Hepatocyte (in vitro differentiated cells): ENCODE measurements around the gene SLC22A15. TPM values are rescaled to one million over a fixed set of nuclear protein-coding genes. Genes with fewer than 3 reads are reported as not detected.

Experiments used
- DNase-seq: peaks from one replicate; pipeline ENCODE4 v3.0.0-alpha.2; 2016; ENCODE audit warnings: low spot score
- H2AFZ ChIP-seq: fragments of 200-600 bp; sonication (generic); 2 replicates; pipeline ENCODE4 v1.6.0; 2016; ENCODE audit warnings: antibody characterized with exemption, mild to moderate bottlenecking
- H3K27ac ChIP-seq: fragments of 200-600 bp; sonication (generic); 2 replicates; pipeline ENCODE4 v1.5.1; 2016; ENCODE audit warnings: mild to moderate bottlenecking
- H3K27me3 ChIP-seq: fragments of 200-600 bp; sonication (generic); 2 replicates; pipeline ENCODE4 v1.6.1; 2016
- H3K36me3 ChIP-seq: fragments of 200-600 bp; sonication (generic); replicated peaks from 2 replicates; pipeline ENCODE4 v1.5.1; 2016; ENCODE audit warnings: low read depth; ENCODE audit not compliant: insufficient read depth
- H3K4me1 ChIP-seq: fragments of 200-600 bp; sonication (generic); 2 replicates; pipeline ENCODE4 v1.5.1; 2016; ENCODE audit warnings: mild to moderate bottlenecking, moderate library complexity; ENCODE audit not compliant: insufficient read depth
- H3K4me2 ChIP-seq: fragments of 200-600 bp; sonication (generic); 2 replicates; pipeline ENCODE4 v1.6.0; 2016
- H3K4me3 ChIP-seq: fragments of 200-600 bp; sonication (generic); 2 replicates; pipeline ENCODE4 v1.5.1; 2016; ENCODE audit warnings: mild to moderate bottlenecking
- H3K79me2 ChIP-seq: fragments of 200-600 bp; sonication (generic); 2 replicates; pipeline ENCODE4 v1.6.0; 2017; ENCODE audit warnings: mild to moderate bottlenecking
- H3K9me2 ChIP-seq: fragments of 200-600 bp; sonication (generic); replicated peaks from 2 replicates; pipeline ENCODE4 v1.6.0; 2017; ENCODE audit warnings: mild to moderate bottlenecking; ENCODE audit not compliant: insufficient read depth
- H3K9me3 ChIP-seq: fragments of 200-600 bp; sonication (generic); 2 replicates; pipeline ENCODE4 v1.5.1; 2016; ENCODE audit warnings: low read depth, mild to moderate bottlenecking
- H4K20me1 ChIP-seq: fragments of 200-600 bp; sonication (generic); 2 replicates; pipeline ENCODE4 v1.6.0; 2016; ENCODE audit warnings: mild to moderate bottlenecking; ENCODE audit not compliant: insufficient read depth, poor library complexity, severe bottlenecking
- CTCF ChIP-seq: fragments of 200-600 bp; sonication (generic); IDR thresholded peaks from 2 replicates; pipeline ENCODE4 v1.5.1; 2016; ENCODE audit warnings: antibody characterized with exemption, mild to moderate bottlenecking; ENCODE audit not compliant: poor library complexity
- EZH2 ChIP-seq: fragments of 200-600 bp; sonication (generic); IDR thresholded peaks from 2 replicates; pipeline ENCODE4 v1.6.1; 2016; ENCODE audit warnings: antibody characterized with exemption, mild to moderate bottlenecking, borderline replicate concordance
- EZH2phosphoT487 ChIP-seq: fragments of 200-600 bp; sonication (generic); IDR thresholded peaks from one replicate; pipeline ENCODE4 v1.6.1; 2018; ENCODE audit warnings: antibody characterized with exemption, mild to moderate bottlenecking, low read depth, moderate library complexity; ENCODE audit not compliant: unreplicated experiment, severe bottlenecking
- WGBS: methylation state at CpG from one replicate; pipeline ENCODE4 v1.1.6; 2016; ENCODE audit warnings: low lambda C conversion rate; ENCODE audit errors: missing lambda C conversion rate; 5-methylcytosine and 5-hydroxymethylcytosine counted together
- polyA plus RNA-seq: library from polyadenylated mRNA; unstranded; fragments of >200 nt; fragmentation: Nextera tagmentation; extraction: Ambion mirVana; gene quantifications from 2 replicates; pipeline ENCODE4 v1.2.1, GENCODE V29; 2016
- total RNA-seq: library from RNA; depleted of rRNA; stranded (reverse); fragments of >200 nt; gene quantifications from 2 replicates; pipeline ENCODE4 v1.2.3, GENCODE V29; 2014

The SLC22A15 gene
- total and polyA plus RNA-seq, 2 experiments from 2014 or later, result 3.4 to 5.4 TPM

- Histone ChIP-seq H3K27me3 (no peaks in the 10 kb centered on the region), H3K9me2 (no peaks in the 10 kb centered on the region), H3K9me3 (no peaks in the 10 kb centered on the region), H3K4me2 (no peak overlapping the region), H3K4me3 (no peak overlapping the region), H4K20me1 (no peaks in the 10 kb centered on the region), H3K79me2 (no peaks in the 10 kb centered on the region), H3K27ac (no peak overlapping the region), H2AFZ (no peak overlapping the region), H3K36me3 (no peaks in the 10 kb centered on the region), H3K4me1 (no peaks in the 10 kb centered on the region)
- WGBS, result 75% methylated on average over 6 of the region's 6 CpGs
- DNase-seq, result no peak
- TF ChIP-seq EZH2, result no peak
- no peak for TF ChIP-seq EZH2phosphoT487
- no peak for TF ChIP-seq CTCF
These were observed 102.4 kb downstream of the SLC22A15 start for GRCh38 chr1:116078699-116079223.

GRCh38 chr1:116087628-116088027, 111.3 kb downstream of the SLC22A15 start:
- H3K36me3 ChIP-seq, result no peaks in the 10 kb centered on the region
- DNase-seq, result no peak
- no peaks in the 10 kb centered on the region for H3K9me2 ChIP-seq
- H3K27ac ChIP-seq, result no peak overlapping the region
- H4K20me1 ChIP-seq, result no peaks in the 10 kb centered on the region
- no peak overlapping the region for H3K4me3 ChIP-seq
- TF ChIP-seq EZH2phosphoT487, result no peak
- TF ChIP-seq EZH2, result no peak
- no peak for TF ChIP-seq CTCF
- H2AFZ ChIP-seq, result no peak overlapping the region
- H3K9me3 ChIP-seq, result peaks cover 12% of the 10 kb centered on the region
- no peaks in the 10 kb centered on the region for H3K79me2 ChIP-seq
- no peaks in the 10 kb centered on the region for H3K4me1 ChIP-seq
- H3K4me2 ChIP-seq, result no peak overlapping the region
- H3K27me3 ChIP-seq, result no peaks in the 10 kb centered on the region

GRCh38 chr1:116089870-116090269, 113.6 kb downstream of the SLC22A15 start:
- no peak overlapping the region for H2AFZ ChIP-seq
- 84% methylated on average over 1 of the region's 1 CpG for WGBS
- H3K4me1 ChIP-seq, result no peaks in the 10 kb centered on the region
- H4K20me1 ChIP-seq, result no peaks in the 10 kb centered on the region
- no peaks in the 10 kb centered on the region for H3K9me2 ChIP-seq
- no peak overlapping the region for H3K27ac ChIP-seq
- no peak for DNase-seq
- H3K4me2 ChIP-seq, result no peak overlapping the region
- TF ChIP-seq CTCF (no peak), EZH2 (no peak), EZH2phosphoT487 (no peak)
- no peak overlapping the region for H3K4me3 ChIP-seq
- H3K36me3 ChIP-seq, result no peaks in the 10 kb centered on the region
- no peaks in the 10 kb centered on the region for H3K79me2 ChIP-seq
- H3K27me3 ChIP-seq, result no peaks in the 10 kb centered on the region
- H3K9me3 ChIP-seq, result peaks cover 12% of the 10 kb centered on the region

- H3K4me3 ChIP-seq, result no peak overlapping the region
- no peaks in the 10 kb centered on the region for H3K36me3 ChIP-seq
- H3K4me2 ChIP-seq, result no peak overlapping the region
- H4K20me1 ChIP-seq, result no peaks in the 10 kb centered on the region
- H3K79me2 ChIP-seq, result no peaks in the 10 kb centered on the region
- DNase-seq, result no peak
- no peak overlapping the region for H3K27ac ChIP-seq
- no peaks in the 10 kb centered on the region for H3K4me1 ChIP-seq
- H2AFZ ChIP-seq, result no peak overlapping the region
- 67% methylated on average over 1 of the region's 1 CpG for WGBS
- TF ChIP-seq EZH2phosphoT487 (no peak), EZH2 (no peak), CTCF (no peak)
- H3K27me3 ChIP-seq, result no peaks in the 10 kb centered on the region
- peaks cover 12% of the 10 kb centered on the region for H3K9me3 ChIP-seq
- H3K9me2 ChIP-seq, result no peaks in the 10 kb centered on the region
These were observed 114.8 kb downstream of the SLC22A15 start for GRCh38 chr1:116091083-116091482.
